HG02870 (cell line): Measurements from ENCODE around the gene NDUFAF3.

Source experiments
- ATAC-seq: cut with Tn5 transposase; IDR thresholded peaks from one replicate; pipeline ENCODE4 v1.9.1; 2021; ENCODE audit warnings: mild to moderate bottlenecking, moderate library complexity; ENCODE audit not compliant: unreplicated experiment

Gene NDUFAF3

DNA sequence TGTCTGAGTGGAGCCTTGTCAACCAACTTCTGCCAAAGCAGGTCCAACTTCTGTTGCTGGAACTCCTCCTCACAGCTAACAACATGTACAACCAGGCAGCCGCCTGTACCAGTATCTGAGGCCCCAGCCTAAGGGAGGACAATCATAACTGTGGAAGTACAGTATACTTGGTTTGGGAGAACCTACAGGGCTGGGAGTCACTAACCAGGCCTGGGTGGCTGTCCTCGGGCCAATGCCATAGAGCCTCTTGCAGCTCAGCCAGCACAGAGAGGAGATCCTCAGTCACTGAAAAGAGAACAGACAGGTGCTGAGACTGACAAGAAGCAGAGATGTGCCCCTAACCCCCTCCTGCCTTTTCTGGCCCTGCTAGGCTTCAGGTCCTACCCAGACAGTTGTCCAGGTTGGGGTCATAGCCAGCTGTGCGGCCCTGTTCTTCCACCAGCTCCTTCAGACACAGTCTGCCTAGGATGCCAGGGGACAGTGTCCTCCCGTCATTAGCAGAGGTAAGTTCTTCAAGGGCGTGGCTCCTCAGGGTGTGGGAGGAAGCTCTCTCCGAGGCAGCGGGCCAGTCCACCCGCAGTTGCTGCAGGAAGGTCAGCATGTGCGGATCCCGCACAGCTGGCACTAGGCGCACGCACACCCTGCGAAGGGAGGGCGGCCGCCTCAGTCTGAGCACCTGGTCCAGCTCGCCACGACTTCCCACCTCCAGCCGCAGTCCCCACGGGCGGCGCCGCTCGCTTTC lies 4.5 kb upstream of the NDUFAF3 start:
- no peak for ATAC-seq

DNA sequence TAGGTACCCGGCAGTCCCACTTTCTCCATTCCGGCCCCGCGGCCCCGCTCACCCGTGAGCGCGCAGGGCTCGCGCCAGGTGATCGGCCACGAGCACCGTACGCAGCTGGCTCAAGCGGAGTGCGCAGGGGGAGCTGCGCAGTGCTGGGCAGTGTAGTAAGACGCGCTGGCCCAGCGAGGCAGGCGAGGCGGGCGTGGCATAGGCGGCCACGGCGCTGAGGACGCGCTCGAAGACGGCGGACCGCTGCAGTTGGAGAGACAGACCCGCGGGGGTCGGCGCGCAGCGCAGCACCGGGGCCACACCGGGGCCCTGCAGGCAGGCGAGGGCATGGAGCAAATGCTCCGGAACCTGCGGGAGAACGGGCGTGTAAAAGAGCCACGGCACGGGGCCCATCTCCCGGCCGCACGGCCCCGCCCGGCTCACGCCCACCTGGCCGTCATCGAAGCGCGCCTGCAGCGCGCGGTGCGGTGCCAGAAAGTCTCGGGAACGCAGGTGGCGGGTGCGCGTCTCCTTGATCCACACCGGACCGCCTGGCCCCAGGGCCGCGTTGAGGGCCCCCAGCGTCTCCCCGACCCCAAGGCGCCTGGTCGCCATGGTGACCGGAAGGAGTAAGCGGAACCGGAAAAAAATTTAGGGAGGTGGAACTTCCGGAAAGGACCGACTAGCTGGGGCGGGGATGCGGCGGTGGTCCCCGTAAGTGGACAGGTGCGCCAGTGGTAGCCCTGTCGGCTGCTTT lies 3.8 kb upstream of the NDUFAF3 start, which contains the start of gene DALRD3:
TSS of gene DALRD3 (minus strand) at position 610 of the 736 bp plus-strand sequence. CDS start at position 594, 16 bp downstream.
- no peak for ATAC-seq

DNA sequence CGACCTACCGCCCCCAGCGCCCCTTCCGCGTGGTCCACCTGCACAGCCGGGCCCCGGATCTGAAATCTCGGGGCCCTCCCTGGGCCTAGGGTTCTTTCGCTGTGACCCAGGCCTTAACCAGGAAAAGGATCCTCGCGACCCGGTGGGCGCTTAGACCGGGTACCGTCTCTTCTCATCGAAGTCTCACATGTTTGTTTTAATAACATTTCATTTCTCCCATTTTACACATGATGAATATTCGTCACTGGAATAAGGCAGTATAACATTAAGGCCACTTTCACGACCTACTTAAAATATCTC lies 3.3 kb upstream of the NDUFAF3 start:
- no peak for ATAC-seq

DNA sequence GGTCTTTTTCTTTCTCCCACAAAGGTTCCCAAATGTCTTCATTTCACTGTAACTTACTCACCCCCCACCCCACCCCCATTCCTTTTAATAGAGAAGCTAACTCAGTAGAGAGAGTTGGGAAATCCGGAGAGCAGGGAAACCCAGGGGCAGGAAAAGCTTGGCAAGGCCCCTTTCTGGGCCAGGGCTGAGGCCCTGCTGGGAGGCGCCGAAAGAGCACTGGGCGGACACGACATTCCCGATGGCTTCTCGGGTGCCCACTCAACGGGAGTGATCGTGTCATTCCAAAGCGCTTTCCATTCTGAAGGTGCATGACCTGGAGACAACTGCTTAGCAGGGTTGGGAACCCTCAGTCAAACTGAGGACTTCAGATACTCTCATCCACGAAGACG lies 2.0 kb upstream of the NDUFAF3 start:
- no peak for ATAC-seq

DNA sequence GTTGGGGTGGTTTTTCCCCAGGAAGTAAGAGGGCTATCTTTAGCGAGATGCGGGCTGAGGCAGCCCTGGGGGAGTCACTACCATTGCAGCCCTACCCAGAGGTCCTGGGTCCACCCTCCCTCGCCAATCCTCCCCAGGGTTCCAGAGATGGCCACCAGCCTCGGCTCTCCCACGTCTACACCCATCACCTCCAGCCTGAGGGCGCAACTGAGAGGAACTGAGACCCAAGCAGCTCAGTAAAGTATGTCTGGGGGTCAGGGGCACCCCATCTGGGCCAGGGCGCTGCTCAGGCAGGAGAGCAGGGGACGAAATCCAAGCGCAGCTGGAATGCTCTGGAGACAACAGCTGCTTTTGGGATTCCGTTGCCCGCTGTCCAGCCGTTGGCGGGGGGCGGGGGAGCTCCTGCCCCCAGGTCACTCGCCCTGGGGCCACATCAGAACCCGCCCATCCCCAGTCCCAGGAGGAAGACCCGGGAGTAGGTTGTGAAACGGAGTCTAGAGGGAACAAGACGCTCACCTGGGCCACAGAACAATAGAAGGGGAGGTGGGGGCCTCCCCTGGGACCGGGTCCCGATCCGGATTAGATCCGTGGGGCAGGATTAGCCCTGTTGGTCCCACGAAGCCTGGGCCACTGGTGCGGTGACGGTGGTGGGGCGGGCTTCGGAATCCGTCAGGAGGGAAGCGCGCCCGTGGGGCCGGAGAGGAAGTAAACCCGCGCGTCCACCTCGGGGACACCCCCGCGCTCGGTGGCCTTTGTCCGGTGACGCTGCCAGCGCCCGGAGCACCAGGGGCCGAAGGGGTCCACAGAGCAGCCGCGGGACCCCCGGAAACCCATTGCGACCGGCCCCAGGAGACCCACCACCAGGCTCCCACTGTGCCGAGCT lies 1.4 kb upstream of the NDUFAF3 start:
- ATAC-seq, result no peak

DNA sequence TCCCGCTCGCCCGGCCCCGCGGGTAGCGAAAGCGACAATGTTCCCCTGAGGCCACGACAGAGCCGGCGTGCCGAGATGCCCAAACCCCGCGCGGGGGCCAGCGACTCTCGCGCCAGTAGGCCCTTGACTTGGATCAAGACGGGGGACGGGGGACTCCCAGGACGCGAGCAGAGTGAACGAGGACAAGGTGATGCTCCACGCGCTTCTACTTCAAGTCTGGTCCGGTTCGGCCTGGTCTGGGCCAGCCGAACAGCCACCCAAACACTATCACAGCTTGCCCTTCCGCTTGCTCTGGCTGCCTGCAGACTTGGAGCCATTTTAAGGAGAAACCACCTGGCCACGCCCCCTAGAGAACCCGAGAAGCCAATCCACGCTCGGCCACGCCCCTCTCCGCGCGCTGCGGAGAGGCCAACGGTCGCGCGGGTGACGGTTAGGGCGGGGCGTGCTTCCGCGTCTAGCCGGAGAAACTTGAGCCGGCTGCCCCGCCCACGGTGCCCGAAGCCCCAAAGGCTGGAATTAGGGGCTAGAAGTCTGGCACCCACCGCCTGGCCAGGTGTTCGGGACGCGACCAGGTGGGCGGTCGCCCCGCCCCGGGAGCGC lies 608 bp upstream of the NDUFAF3 start:
- ATAC-seq, result peak; percentile 44

DNA sequence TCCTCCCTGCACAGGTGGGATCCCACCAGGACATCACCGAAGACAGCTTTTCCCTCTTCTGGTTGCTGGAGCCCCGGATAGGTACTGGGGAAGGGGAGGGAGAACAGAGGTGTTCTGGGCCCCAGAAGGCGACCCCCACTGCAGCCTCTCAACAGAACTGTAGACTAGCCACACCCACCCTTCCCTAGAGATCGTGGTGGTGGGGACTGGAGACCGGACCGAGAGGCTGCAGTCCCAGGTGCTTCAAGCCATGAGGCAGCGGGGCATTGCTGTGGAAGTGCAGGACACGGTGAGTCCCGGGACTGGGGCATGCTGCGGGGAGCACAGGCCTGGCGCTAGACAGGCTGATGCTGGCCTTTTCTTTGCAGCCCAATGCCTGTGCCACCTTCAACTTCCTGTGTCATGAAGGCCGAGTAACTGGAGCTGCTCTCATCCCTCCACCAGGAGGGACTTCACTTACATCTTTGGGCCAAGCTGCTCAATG lies 809 bp downstream of the NDUFAF3 start:
- ATAC-seq, result no peak

DNA sequence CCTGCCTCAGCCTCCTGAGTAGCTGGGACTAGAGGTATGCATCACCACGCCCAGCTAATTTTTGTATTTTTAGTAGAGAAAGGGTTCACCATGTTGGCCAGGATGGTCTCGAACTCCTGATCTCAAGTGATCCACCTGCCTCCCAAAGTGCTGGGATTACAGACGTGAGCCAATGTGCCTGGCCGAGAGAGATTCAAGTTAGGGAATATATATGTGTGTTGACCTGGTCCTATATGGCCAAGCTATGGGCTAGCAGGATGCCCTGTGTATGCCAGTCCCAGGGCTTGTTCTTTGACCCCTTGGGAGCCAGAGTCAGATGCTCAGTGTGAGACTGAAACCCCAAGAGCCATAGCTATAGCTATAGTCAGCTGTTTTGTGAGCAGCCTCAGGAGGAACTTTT lies 1.9 kb downstream of the NDUFAF3 start:
- no peak for ATAC-seq

DNA sequence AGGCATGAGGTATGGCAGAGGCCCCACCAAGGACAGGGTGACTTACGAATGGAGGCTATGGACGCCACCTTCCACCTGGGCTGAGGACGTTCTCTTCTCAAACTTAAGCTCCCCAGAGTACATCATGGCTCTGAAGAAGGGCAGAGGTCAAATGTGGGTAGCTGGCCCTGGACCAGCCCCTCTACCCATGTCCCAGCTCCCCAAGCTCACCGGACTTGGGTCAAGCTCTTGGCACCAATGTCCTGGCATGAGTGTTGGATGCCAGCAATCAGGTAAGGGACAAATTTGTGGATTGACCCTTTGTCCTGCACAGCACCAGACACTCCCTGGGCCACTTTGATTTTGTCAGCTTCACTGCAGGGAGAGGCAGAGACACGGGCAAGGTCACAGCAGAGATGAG lies 2.5 kb downstream of the NDUFAF3 start:
- no peak for ATAC-seq

DNA sequence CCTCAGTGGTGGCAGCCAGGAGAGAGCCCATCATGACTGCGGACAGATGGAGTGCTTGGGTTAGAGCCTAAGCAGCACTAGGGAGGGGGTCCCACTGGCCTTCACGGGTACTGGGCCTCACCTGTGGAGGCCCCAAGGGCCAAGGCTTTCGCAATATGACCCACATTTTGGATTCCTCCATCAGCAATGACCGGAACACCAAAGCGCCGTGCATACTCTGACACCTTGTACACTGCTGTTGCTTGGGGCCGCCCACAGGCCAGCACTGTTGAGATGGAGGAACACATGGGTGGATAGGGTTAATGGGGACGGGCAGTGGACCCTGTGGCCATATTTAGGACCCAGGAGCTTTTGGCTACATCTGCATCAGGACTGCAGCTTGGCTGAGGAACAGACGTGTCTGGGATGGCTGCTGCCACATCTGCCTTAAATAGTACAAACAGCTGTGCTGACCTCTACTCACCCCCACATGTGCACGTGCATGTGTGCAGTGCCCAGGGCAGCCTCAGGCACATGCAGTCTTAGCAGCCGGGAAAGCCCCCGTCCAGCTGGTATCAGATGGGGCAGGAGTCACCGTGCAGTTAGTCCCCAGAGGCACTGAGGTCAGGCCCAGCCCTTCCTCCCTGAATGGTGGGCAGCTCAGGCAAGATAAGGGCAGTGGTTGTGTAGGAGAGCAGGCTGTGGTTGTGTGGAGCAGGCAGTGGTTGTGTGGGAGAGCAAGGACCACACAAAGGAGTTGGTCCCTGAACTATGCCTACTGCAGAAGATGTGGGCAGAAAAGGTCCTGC lies 3.3 kb downstream of the NDUFAF3 start:
- no peak for ATAC-seq

DNA sequence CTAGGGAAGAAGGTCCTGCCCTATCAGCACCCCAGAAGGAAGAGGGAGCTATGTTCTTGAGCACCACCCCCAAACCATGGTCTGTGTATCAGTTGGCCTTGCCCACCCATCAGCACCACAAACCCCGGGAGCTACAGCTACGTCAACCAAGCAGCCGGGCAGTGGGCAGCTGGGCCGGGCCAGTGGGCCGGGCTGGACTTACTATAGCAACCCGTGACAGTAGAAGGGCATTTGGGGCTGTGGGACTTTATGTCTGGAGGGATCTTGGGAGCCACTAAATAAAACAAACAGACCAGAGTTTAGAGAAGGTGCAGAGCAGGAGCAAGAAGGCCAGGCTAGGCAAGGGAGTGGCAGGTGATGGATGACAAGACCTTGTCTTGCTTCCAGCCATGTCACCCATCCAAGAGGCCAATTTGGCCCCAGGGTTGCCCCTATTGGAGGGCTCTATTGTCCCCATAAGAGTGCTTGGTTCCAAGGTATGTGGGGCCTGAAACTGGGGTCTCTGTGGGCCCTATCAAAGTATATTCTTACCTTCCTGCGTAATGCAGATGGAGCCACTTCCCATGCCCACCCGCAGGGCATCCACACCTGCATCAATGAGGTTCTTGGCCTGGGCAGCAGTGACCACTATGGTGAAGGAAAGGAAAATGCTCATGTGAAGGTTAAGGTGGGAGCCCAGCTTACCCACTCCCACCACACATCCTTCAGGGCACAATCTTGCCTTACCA lies 4.0 kb downstream of the NDUFAF3 start:
- ATAC-seq, result no peak

DNA sequence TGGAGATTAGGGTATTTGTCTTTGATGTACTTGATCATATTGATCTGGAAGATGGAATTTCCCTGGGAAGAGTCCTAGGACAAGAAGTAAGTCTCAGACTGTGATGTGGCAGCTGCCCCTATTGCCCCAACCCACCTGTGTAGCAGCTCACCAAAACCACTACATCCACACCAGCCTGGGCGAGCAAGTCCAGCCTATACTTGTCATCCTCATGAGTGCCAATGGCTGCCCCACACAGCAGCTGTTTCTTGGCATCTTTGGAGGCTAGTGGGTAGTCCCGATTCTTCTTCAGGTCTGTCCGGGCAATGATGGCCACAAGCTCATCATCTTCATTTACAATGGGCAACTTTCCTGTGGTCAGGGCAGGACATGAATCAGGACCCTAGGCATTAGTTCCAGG lies 4.6 kb downstream of the NDUFAF3 start:
- ATAC-seq, result no peak

DNA sequence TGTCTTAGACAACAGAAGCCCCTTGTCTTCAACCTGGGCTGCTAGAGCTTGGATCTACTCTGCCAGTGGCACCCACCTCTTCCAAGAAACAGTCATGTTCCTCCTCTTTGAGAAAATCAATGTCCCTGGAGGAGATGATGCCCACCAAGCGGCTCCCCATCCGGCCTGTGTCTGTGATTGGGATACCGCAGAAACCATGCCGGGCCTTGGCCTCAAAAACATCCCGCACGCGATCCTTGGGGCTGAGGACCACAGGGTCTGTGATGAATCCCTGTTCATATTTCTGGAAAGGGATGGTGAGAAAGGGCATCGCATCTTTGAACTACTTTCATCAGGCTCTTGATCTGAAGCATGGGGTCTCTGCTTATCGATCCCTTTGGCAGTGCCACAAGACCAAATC lies 5.7 kb downstream of the NDUFAF3 start:
- no peak for ATAC-seq

DNA sequence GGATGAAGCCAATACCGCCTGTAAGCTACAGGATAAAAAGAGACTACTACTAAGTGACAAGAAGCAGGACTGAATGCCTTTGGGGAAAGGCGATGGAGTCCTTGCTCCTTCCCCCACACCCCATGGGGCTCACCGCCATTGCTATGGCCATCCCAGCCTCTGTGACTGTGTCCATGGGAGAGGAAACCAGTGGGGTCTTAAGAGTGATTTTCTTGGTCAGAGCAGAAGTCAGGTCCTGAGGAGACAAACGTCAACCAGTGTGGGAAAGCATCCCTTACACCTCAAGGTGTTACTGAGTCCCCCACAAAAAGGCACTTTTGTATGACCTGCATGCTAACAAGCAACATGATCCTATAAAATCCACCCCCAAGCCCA lies 6.4 kb downstream of the NDUFAF3 start:
- ATAC-seq, result no peak

DNA sequence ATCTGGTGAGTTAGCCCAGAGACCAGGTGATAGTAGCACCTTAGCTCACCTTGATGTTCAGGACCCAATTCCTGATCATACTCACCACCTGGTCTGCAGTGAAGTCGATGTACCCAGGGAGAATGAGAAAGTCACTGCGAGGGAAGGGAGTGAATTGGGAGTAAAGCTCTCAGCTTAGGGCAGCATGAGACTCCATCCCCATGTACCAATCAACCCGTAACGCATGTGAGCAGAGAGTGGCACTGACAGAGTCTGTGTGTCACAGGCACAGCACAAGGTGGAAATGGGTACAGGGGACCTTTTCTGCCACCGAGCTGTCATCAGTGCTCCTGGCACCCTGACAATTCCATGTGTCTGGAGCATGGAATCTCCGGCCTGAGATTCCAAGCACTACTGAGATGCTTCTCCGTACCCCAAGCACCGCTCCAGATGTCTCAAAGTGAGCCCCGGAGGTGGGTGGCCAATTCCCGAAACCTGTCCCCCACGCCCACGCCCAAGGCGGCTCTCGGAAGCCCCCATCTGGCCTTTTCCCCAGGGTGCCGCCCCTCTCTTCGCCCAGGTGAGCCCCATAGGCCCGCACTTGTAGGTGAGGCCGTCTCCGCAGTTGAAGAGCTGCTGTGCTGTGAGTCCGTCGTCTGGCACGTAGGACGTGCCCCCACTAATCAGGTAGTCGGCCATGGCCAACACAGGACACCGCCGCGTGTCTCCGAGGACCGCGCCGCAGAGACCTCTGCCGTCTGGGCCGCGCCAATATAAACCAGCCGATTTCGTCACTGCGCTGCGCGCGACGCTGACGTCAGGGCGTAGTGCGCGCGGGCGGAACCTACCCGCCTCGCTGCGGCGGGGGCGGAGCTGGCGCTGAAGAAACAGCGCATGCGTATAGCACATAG lies 7.0 kb downstream of the NDUFAF3 start, which contains the start of gene IMPDH2:
TSS of gene IMPDH2 (minus strand) at position 726 of the 890 bp plus-strand sequence. CDS start at position 678, 48 bp downstream.
- ATAC-seq, result peak; percentile 88

DNA sequence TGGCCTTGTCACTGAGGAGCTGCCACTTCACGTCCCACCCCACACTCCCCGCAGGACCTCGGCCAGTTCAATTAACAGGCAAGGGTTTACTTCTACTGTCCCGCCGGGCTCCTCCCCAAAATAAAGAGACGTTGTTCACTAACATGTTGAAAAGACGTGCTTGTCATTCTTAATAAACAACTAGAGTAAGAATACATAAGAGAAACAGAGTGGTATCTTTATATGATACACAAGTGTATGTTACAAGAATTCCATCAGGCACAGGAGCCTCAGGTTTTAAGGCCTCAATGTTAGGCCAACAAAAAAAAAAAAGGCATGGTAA lies 7.6 kb downstream of the NDUFAF3 start:
- no peak for ATAC-seq

DNA sequence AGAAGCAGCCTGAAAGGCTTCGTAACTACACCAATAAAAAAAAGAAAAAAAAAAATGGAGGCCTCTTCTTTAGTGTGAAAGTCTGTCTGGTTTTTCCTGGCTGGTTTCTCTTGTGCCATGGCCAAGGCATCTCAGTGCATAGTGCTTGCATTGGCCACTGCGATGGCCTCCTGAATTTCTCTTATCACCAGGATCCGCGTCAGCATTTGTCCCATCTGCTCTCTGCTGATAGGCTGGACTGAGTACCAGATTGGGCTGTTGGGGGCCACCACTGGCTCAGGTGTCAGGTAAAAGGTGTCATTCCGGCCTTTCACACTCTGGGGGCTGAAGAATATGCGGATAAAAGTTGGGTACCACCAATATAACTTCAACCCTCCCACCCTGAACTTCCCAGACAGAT lies 8.4 kb downstream of the NDUFAF3 start:
- ATAC-seq, result no peak

DNA sequence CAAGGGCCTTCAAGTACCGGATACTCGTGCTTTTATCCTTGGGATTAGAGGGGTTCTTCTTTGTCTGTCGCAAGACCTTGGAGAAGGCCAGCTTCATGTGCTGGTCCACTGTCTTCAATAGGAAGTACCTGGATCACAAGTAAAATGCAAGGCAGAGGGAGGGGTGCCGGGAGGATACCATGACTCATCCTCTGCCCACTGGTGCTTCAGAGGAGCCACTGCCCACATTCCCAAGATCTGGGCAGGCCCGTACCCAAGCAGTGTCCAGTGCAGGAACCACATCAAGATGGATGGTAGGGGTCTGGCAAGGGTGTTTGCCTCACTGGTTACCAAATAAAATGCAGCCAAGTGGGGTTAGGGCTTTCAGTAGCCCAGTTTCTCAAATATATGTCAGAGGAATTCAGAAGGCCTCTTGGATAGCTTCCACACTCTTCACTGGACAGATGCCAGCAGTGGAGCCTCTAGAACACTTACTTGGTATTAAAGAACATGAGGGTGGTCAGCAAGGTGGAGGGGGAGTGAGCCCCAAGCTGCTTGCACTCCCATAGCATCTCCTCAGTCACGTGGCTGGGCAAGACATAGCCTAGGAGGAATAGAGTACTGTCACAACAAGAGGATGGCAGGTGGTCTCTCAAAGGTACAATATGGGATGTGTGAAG lies 10.9 kb downstream of the NDUFAF3 start:
- ATAC-seq, result no peak
